Activated naive CD8-positive, alpha-beta T cell (primary cell): ENCODE results near the gene SIMC1.
A peak's percentile ranks its signal among the peaks of the same experiment; 100 is the strongest.

Experiments used
- H3K27ac Mint-ChIP-seq: one replicate; pipeline ENCODE4 v1.8.0; 2021; ENCODE audit warnings: mixed read lengths
- H3K27me3 Mint-ChIP-seq: one replicate; pipeline ENCODE4 v1.8.0; 2021; ENCODE audit warnings: mixed read lengths
- H3K36me3 Mint-ChIP-seq: one replicate; pipeline ENCODE4 v1.8.0; 2021; ENCODE audit warnings: mixed read lengths
- H3K4me1 Mint-ChIP-seq: one replicate; pipeline ENCODE4 v1.8.0; 2021; ENCODE audit warnings: low read depth, mixed read lengths
- H3K4me3 Mint-ChIP-seq: one replicate; pipeline ENCODE4 v1.8.0; 2021; ENCODE audit warnings: mild to moderate bottlenecking, mixed read lengths
- H3K9me3 Mint-ChIP-seq: one replicate; pipeline ENCODE4 v1.8.0; 2021; ENCODE audit warnings: low read depth, mixed read lengths

Gene SIMC1

DNA sequence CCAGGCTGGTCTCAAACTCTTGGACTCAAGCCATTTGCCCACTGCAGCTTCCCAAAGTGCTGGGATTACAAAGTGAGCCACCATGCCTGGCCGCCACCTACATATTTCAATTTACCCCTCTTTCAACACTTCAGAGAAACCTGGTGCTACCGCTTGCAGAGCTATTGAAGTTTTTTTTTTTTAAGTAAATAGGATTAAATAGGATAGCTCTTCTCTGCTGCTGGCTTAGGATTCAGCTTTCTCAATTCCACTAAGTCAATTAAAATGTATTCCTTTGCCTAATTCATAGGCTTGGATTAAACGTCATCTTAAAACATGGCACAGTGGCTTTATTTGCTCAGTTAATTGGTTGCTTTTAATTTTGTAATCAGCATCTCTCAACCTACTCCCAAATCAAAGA lies 82.4 kb downstream of the SIMC1 start:
- no peaks in the 10 kb centered on the region for H3K9me3 Mint-ChIP-seq
- H3K36me3 Mint-ChIP-seq: peaks cover 5% of the 10 kb centered on the region

DNA sequence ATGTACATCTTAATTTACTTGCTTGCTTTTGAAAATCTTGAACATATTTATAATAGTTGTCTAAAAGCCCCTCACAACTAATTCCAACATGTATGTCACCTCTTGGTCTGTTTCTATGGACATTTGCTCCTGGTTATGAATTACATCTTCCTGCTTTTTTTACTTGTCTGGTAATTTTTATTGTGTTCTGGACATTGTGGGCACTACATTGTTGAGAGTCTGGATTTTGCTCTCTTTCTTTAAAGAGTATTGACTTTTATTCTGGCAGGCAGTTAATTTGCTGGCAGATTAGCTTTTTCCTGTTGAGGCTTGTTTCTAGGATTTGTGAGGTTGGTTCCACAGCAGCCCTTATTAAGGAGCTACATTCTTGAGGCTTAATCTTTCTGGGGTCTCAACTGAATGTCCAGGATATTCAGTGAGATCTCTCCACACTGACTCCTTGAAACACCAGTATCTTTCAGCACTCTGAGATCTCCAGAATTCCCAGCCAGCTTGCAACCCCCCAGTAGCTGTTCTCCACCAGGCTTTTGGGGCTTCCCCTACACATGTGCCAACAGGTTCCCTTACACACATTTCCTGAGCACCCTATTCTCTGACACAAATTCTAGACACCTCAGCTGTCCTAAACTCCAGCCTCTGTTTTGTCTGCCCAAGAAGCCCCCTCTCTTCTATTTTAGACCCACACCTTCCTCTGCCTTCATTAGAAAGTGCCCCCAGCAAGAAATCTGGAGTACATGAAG lies 96.0 kb downstream of the SIMC1 start:
- no peak overlapping the region for H3K4me3 Mint-ChIP-seq
- peaks cover 21% of the 10 kb centered on the region for H3K36me3 Mint-ChIP-seq
- no peaks in the 10 kb centered on the region for H3K27me3 Mint-ChIP-seq
- H3K9me3 Mint-ChIP-seq: peaks cover 8% of the 10 kb centered on the region
- H3K27ac Mint-ChIP-seq: no peak overlapping the region
- H3K4me1 Mint-ChIP-seq: no peaks in the 10 kb centered on the region

More for the DNA sequence above, 82.4 kb downstream of the SIMC1 start:
- Mint-ChIP-seq H3K4me1 (no peaks in the 10 kb centered on the region), H3K4me3 (no peak overlapping the region), H3K27ac (no peak overlapping the region), H3K27me3 (no peaks in the 10 kb centered on the region)

DNA sequence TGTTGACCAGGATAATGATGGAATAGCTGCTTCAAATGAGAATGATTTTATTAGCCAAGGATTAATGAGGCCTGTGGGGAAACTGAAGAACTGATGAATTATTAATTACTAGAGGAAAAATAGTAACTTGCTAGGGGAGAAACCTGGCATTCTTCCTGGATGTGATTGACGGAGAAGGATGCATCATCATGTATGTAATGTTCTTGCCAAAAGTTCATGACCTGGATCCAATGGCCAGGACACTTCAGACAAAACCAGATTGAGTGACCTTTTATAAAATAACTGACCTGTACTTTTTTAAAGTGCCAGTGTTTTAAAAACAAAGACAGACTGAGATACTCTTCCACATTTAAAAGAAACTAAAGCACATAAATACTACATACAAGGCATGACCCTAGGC lies 99.7 kb downstream of the SIMC1 start:
- H3K36me3 Mint-ChIP-seq: peaks cover 23% of the 10 kb centered on the region
- no peaks in the 10 kb centered on the region for H3K27me3 Mint-ChIP-seq
- H3K27ac Mint-ChIP-seq: no peak overlapping the region
- H3K4me3 Mint-ChIP-seq: no peak overlapping the region
- peaks cover 8% of the 10 kb centered on the region for H3K9me3 Mint-ChIP-seq
- no peaks in the 10 kb centered on the region for H3K4me1 Mint-ChIP-seq

DNA sequence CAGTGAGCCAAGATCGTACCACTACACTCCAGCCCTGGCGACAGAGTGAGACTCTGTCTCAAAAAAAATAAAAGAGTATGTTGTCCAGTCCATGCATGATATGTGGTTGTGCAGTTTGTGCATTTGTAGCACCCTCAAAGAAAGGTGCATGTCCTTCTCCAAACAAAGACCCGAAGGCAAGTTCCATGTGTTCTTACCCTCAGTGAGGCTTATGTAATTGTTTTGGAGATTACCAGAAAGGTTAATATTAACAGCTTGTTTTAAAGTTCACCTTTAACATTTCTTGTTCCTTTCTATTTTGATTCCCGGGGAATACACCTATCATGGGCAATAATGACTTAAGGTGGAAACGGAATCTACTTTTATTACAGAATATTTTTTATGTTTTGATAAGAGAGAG lies 101.1 kb downstream of the SIMC1 start:
- Mint-ChIP-seq H3K27me3 (no peaks in the 10 kb centered on the region), H3K4me3 (no peak overlapping the region), H3K36me3 (peaks cover 17% of the 10 kb centered on the region), H3K27ac (no peak overlapping the region), H3K4me1 (no peaks in the 10 kb centered on the region), H3K9me3 (peaks cover under 1% of the 10 kb centered on the region)

DNA sequence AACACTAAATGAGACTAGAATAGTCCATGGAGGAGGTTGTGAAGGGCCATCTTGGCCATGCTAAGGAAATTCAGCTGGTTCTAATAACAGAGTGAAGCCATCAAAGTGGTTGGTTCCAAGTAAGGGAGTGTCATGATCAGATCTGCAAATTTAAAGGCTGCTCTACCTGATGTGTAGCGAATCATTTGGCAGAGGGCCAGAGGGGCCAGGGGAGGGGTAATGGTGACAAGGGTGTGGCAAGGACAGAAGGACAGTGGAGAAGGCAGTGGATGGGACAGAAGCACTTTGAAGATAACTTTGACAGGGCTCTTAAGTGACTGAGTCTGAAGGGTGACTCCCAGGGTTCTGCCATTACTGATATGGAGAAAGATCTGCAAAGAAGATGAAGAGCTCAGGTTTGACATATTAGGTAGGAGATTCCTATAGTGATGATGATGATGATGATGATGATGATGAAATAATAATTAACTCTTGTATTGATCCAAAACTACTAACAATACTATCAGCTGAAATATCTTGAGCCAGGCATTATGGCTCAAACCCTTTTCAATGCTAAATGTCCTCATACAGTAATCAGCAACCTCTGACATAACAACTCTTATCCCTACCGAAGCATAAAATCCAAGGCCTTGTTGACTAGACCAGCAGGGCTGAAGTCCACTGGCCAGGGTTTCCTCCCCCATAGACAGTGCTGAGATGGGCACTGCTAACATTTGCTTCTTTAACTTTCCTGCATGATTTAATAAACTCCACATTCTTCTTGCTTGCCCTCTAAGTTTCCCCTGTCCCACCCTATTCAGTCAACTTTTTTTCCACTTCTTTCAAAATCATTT lies 103.3 kb downstream of the SIMC1 start:
- Mint-ChIP-seq H3K27me3 (no peaks in the 10 kb centered on the region), H3K27ac (peak overlapping the region; percentile 28), H3K36me3 (peaks cover 15% of the 10 kb centered on the region)

DNA sequence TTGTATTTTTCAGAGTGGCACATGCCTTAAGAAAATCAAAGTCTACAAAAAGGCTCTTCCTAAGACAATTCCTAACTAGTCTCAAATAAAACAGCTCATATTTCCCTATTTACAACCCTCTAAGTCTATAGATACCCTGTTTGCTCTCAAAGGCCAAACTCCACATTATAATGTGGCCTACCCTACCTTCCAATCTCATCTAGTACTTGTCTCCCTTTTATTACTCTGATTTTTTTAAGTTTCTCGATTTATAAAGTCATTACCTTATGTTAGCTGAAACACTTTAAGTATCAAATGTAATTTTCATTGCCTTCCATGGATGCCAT lies 103.9 kb downstream of the SIMC1 start:
- Mint-ChIP-seq H3K27ac (peak overlapping the region; percentile 28), H3K9me3 (no peaks in the 10 kb centered on the region), H3K36me3 (peaks cover 9% of the 10 kb centered on the region), H3K27me3 (no peaks in the 10 kb centered on the region), H3K4me3 (no peak overlapping the region), H3K4me1 (no peaks in the 10 kb centered on the region)

More for the DNA sequence above, 103.3 kb downstream of the SIMC1 start:
- H3K4me1 Mint-ChIP-seq: no peaks in the 10 kb centered on the region
- H3K9me3 Mint-ChIP-seq: no peaks in the 10 kb centered on the region
- H3K4me3 Mint-ChIP-seq: no peak overlapping the region

DNA sequence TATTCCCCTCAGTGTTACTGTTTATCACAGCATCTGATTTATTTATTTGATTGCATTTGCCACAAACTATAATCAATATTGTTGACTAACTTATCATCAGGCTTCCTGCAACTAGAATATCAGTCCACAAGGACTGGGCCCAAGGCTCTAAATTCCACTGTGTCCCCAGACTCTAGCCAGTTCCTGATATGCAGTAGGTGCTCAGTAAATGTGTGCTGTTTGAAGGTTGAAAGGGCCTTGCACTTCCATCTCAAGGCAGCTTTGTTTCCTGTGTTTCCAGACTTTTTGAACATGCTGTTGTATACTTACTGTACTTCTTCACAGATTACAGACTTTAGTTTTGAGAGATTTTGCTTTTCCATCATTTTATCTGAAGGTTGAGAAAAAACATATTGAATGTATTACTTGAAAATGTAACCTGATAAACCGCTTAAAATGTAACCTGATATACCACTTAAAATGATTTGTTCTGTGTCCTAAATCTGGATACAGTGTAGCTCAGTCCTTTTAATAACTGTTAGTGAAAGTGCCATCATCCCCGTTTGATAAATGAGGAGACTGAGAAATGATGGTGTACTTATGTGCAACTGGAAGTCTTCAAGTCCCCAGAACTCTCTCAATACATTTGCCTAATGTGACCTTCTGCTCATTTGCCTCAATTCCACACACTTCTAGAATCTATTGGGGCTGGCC lies 104.7 kb downstream of the SIMC1 start:
- H3K36me3 Mint-ChIP-seq: peaks cover 7% of the 10 kb centered on the region
- no peaks in the 10 kb centered on the region for H3K27me3 Mint-ChIP-seq
- no peaks in the 10 kb centered on the region for H3K4me1 Mint-ChIP-seq
- H3K9me3 Mint-ChIP-seq: no peaks in the 10 kb centered on the region
- H3K4me3 Mint-ChIP-seq: no peak overlapping the region
- H3K27ac Mint-ChIP-seq: peak overlapping the region; percentile 5

DNA sequence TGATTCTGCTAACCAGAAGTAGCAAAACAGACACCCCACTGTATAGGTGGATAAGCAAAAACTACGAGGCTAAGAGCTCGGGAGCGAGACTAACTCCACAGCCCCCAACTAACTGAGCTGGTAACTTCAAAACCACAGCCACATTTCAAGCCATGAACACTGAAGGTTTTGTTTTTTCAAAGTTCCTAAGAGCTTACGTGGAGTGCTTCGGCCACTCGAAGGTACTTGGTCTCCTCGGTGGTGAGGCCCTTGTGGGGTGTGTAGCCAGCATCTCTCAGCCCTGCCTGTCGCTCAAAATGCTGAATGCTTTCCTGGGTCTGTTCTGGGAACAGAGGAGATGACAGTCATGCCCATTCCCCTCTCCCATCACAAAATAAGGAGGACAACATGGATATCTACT lies 112.2 kb downstream of the SIMC1 start:
- Mint-ChIP-seq H3K27me3 (no peaks in the 10 kb centered on the region), H3K36me3 (peaks cover 4% of the 10 kb centered on the region), H3K27ac (no peak overlapping the region), H3K4me3 (no peak overlapping the region), H3K9me3 (no peaks in the 10 kb centered on the region), H3K4me1 (peaks cover 9% of the 10 kb centered on the region)

DNA sequence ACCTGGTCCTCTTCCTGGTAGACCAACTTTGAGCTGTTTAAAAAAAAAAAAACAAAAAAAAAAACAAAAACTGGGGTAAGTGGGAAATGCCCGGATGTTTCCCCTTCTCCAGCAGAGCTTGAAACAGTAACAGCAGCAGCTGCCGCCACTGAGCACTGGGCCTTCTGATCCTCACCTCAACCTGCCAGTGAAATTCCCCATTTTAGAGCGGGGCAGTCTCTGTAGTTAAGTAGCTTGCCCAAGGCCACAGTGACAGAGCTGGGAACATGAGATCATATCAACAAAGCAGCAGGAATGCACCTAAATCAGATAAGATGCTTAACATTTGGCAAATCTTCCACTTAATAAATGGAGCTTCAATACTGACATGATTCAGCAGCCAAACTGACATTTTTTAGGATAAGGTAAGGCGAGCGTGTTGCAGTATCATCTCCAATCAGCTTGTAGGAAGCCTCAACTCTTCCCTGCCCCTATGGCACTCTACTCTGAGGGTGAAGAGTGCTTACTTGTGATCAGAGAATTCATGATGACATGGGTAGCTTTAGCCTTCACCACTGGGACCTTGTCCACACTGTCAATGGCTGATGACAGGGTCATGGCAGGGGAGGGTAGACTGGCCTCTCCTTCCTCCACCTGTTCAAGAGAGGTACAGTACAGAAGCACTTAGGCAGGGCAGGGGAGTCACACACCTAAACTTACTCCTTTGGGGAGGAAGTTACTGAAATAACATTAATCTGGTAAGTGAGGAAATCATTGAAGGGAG lies 114.1 kb downstream of the SIMC1 start:
- Mint-ChIP-seq H3K27ac (peak overlapping the region; percentile 67), H3K27me3 (no peaks in the 10 kb centered on the region), H3K9me3 (no peaks in the 10 kb centered on the region), H3K4me1 (peaks cover 15% of the 10 kb centered on the region), H3K36me3 (peaks cover 4% of the 10 kb centered on the region), H3K4me3 (no peak overlapping the region)

DNA sequence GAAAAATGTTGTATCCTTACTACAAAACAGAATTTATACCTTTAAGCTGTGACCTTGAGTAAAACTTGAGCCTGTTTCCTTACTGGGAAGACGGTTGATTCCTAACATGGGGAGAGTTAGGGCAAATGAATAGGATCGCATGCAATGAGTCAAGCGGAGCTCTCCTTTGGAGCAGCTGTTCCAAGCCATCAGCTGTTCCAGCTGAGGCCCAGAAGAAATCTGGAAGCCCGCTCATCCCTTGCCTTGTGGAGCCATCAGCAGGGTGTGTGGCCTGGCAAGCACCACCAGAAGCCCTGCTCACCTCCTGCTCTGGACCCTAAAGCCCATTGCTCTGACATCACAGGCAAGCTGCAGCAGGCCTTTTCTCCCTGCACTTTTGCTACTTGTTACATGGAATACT lies 115.3 kb downstream of the SIMC1 start:
- H3K4me1 Mint-ChIP-seq: peaks cover 25% of the 10 kb centered on the region
- peaks cover 6% of the 10 kb centered on the region for H3K36me3 Mint-ChIP-seq
- H3K4me3 Mint-ChIP-seq: no peak overlapping the region
- H3K27me3 Mint-ChIP-seq: no peaks in the 10 kb centered on the region
- H3K27ac Mint-ChIP-seq: peak overlapping the region; percentile 67
- no peaks in the 10 kb centered on the region for H3K9me3 Mint-ChIP-seq

DNA sequence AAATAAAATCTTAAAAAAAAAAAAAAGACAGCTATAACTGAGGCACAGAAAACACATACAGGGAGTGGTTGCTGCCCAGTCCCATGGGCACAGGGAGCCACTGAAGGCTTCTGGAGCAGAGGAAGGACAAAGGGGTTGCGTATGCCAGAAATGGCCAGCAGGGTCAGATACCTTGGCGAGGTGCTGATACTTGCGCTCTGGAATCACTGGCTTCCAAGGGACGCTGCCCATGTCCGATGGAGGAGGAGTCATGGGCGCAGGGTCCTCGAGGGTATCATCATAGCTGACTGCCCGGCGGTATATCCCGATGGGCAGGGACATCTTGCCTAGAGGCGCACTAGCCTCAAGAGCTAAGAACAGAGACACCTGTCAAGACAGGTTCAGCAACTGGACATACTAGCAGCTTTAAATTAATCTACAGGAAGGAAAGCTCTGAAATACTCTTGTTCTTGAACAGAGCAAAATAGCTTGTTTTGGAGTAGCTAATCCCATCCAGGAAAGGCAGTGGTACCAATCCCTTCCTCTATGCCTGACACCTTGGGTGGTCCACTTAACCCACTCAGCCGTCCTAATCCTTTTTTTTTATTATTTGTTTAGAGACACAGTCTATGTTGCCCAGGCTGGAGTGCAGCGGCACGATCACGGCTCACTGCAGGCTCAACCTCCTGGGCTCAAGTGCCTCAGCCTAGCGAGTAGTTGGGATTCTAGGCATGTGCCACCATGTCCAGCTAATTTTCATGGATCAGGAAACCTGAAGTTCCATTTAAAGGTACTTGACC lies 117.4 kb downstream of the SIMC1 start:
- Mint-ChIP-seq H3K4me3 (no peak overlapping the region), H3K36me3 (peaks cover 7% of the 10 kb centered on the region), H3K27ac (no peak overlapping the region), H3K4me1 (peaks cover 32% of the 10 kb centered on the region), H3K9me3 (no peaks in the 10 kb centered on the region), H3K27me3 (no peaks in the 10 kb centered on the region)

DNA sequence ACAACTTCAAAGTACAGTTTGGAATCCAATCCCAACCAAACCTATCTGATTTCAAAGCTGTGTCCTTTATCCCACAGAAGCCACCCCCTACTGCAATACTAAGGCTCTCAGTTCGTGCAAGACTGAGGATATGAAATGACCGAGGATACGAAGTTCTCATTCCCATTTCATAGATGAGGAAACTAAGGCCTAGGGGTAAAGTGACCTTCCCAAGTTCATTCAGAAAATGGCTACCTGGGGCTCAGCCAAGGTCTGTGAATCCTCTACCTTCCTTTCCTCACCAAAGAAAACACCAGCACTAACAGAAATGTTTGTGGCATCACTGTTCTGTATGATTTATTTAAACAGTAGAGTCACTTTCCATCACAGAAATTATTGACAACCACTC lies 117.9 kb downstream of the SIMC1 start:
- H3K9me3 Mint-ChIP-seq: no peaks in the 10 kb centered on the region
- no peaks in the 10 kb centered on the region for H3K27me3 Mint-ChIP-seq
- H3K36me3 Mint-ChIP-seq: peaks cover 7% of the 10 kb centered on the region
- no peak overlapping the region for H3K27ac Mint-ChIP-seq
- peaks cover 32% of the 10 kb centered on the region for H3K4me1 Mint-ChIP-seq
- H3K4me3 Mint-ChIP-seq: no peak overlapping the region

DNA sequence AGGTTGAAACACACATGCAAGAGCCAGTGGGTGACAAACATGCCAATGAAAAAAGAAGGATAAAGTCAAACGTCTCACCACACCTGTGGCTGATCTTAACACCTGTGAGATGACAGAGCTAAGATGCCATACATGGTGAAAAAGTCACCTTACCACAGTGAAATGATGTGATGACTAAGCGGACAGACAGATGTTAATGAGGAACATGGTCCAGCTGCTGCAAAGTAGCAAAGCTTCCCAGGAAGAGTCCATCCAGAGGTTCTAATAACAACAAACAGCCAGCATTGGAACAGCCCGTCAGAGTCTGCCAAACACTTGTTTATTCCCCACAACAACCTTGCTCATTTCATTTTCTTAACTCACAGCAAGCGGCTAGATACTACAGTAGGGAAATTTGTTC lies 121.4 kb downstream of the SIMC1 start:
- no peaks in the 10 kb centered on the region for H3K9me3 Mint-ChIP-seq
- peak overlapping the region; percentile 35 for H3K27ac Mint-ChIP-seq
- peaks cover 7% of the 10 kb centered on the region for H3K36me3 Mint-ChIP-seq
- H3K27me3 Mint-ChIP-seq: no peaks in the 10 kb centered on the region
- H3K4me1 Mint-ChIP-seq: peaks cover 35% of the 10 kb centered on the region
- H3K4me3 Mint-ChIP-seq: peak overlapping the region; percentile 88

DNA sequence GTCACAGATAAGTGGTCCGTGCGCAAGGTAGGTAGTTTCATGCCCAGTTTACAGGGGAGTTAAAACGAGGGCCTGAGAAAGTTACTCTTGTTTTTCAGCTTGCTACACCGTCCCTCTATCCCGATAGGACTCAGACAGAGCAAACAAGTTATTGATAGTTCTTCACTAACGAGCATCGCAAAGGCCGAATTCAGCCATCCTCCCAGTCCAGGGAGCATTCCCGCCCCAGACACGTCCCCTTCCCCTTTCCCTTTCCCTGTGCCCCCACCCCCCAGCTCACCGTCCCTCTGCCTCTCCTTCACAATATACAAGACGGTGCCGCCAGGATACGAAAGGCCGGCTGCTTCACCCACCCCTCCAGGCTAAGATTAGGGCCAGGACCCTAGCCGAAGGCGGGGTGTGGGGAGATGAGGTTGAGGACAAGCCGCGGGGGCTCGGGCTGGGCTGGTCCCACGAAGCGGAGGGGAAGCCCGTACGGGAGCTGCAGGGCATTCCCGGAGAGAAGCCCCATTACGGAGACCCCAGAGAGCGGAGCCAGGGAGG lies 122.7 kb downstream of the SIMC1 start:
- Mint-ChIP-seq H3K4me3 (peak overlapping the region; percentile 97), H3K27me3 (no peaks in the 10 kb centered on the region), H3K27ac (peak overlapping the region; percentile 96), H3K36me3 (peaks cover 7% of the 10 kb centered on the region), H3K4me1 (peaks cover 35% of the 10 kb centered on the region), H3K9me3 (no peaks in the 10 kb centered on the region)
